ENCODE results near the gene AXIN1.
A peak's percentile ranks its signal among the peaks of the same experiment; 100 is the strongest.

AXIN1 gene

DNA sequence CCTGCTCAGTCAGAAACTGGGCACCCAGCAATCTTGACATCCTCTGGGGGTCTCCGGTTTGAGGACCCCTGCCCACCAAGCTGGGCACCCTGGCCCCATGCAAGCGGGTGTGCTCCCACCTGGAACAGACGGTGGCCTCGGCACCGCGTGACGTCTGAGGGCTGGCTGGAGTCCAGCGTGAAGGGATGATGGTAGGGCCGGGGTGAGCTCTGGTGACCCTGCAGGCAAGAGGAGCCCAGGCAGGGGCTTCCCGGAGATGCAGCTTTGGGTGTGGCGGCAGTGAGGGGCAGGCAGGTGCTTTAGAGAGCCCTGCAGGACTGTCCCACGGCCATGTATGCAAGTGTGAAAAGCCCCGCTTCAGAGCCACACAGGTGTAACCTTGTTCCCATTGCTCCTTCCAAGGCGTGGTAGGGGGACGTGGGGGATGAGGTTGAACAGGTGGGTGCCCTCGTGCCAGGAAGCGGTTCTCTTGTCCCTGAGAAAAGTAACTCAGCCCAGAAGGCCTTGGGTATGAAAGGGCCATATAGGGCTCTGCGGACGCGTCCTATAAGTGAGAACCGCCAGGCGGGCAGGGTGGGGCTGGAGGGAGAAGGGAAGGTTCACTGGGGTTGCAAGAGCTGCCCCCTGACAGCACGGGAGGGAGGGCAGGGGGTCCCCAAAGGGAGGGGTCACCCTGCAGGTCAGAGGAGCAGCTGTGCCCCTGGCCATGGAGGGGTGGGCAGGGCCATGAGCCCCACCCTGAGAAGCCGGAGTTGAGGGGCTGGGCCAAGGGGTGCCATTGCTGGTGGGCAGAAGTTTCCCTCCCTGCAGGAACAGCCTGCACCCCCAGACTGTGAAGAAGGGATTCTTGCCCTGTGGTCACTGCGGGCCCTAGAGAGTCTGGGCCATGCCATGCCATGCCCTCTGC is 86.0 kb downstream of the AXIN1 start:
- H3K4me3 ChIP-seq (ENCODE audit: low read length in 2 of 2) = no peak overlapping the region
- H3K9ac ChIP-seq (ENCODE audit: low read depth in 1 of 2, low read length in 2 of 2) = no peak overlapping the region
- H3K4me1 ChIP-seq (ENCODE audit: control insufficient read depth in 2 of 2, insufficient read depth in 2 of 2, low read length in 2 of 2) = peaks cover 10 to 35% of the 10 kb centered on the region in 2 donors
- H3K27ac ChIP-seq (ENCODE audit: low read depth in 2 of 2, low read length in 2 of 2) = peak overlapping the region in 1 of 2 donors; percentile 29
- H3K27me3 ChIP-seq (ENCODE audit: control insufficient read depth in 2 of 2, insufficient read depth in 2 of 2, low read length in 2 of 2) = no peaks in the 10 kb centered on the region
- no peaks in the 10 kb centered on the region for H3K9me3 ChIP-seq (ENCODE audit: control insufficient read depth in 2 of 2, low read length in 2 of 2)
- H3K36me3 ChIP-seq (ENCODE audit: control insufficient read depth in 2 of 2, insufficient read depth in 2 of 2, low read length in 2 of 2) = peaks cover 20 to 28% of the 10 kb centered on the region in 2 donors

DNA sequence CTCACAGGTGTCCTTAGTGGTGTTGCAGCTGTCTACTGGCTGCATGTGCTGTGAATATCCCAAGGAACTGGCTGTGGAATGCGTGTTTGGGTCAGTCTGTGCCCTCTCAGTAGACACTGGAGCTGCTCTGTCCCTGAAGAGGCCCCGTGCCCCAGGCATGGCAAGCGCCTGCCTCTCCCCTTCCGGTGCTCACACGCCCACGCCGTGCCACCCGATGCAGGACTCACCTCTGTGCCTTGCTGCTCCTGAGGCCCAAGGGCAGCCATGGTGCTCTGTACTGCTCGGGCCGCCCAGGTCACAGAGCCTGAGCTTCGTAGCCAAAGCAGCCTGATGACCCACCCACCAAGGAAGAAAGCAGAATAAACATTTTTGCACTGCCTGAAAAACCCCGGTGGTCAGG is 86.8 kb downstream of the AXIN1 start:
- Histone ChIP-seq H3K36me3 (ENCODE audit: control insufficient read depth in 2 of 2, insufficient read depth in 2 of 2, low read length in 2 of 2) (peaks cover 23 to 36% of the 10 kb centered on the region in 2 donors), H3K4me1 (ENCODE audit: control insufficient read depth in 2 of 2, insufficient read depth in 2 of 2, low read length in 2 of 2) (peaks cover 10 to 35% of the 10 kb centered on the region in 2 donors), H3K27ac (ENCODE audit: low read depth in 2 of 2, low read length in 2 of 2) (peak overlapping the region; percentile 9 to 29), H3K27me3 (ENCODE audit: control insufficient read depth in 2 of 2, insufficient read depth in 2 of 2, low read length in 2 of 2) (no peaks in the 10 kb centered on the region), H3K4me3 (ENCODE audit: low read length in 2 of 2) (no peak overlapping the region), H3K9me3 (ENCODE audit: control insufficient read depth in 2 of 2, low read length in 2 of 2) (no peaks in the 10 kb centered on the region), H3K9ac (ENCODE audit: low read depth in 1 of 2, low read length in 2 of 2) (no peak overlapping the region)

DNA sequence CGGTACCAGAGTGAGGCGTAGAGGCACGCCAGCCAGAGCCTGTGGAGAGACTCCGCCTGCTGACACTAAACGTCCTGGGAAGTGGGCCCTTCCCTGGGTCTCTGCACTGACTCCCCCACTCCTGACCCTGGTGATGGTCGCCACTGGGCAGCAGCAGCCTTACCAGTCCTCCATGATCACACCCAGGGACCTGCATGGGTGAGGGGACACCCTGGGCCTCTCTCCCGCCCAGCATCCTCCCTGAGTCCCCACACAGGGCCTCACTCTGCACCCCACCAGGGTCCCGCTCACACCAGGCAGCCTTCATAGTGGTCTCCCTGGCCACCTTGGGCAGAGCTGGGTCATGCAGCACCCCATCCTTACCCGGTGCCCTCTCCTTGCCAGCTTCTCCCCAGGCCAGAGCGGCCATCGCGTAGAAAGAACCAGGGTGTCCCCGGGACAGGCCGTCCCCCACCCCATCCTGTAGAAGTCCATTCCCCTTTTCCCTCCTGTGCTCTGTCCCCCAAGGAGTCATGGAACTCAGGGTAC is 87.5 kb downstream of the AXIN1 start:
- Histone ChIP-seq H3K4me1 (ENCODE audit: control insufficient read depth in 2 of 2, insufficient read depth in 2 of 2, low read length in 2 of 2) (peaks cover 10 to 35% of the 10 kb centered on the region in 2 donors), H3K27ac (ENCODE audit: low read depth in 2 of 2, low read length in 2 of 2) (no peak overlapping the region), H3K27me3 (ENCODE audit: control insufficient read depth in 2 of 2, insufficient read depth in 2 of 2, low read length in 2 of 2) (no peaks in the 10 kb centered on the region), H3K4me3 (ENCODE audit: low read length in 2 of 2) (no peak overlapping the region), H3K9ac (ENCODE audit: low read depth in 1 of 2, low read length in 2 of 2) (no peak overlapping the region), H3K36me3 (ENCODE audit: control insufficient read depth in 2 of 2, insufficient read depth in 2 of 2, low read length in 2 of 2) (peaks cover 30 to 42% of the 10 kb centered on the region in 2 donors), H3K9me3 (ENCODE audit: control insufficient read depth in 2 of 2, low read length in 2 of 2) (no peaks in the 10 kb centered on the region)

DNA sequence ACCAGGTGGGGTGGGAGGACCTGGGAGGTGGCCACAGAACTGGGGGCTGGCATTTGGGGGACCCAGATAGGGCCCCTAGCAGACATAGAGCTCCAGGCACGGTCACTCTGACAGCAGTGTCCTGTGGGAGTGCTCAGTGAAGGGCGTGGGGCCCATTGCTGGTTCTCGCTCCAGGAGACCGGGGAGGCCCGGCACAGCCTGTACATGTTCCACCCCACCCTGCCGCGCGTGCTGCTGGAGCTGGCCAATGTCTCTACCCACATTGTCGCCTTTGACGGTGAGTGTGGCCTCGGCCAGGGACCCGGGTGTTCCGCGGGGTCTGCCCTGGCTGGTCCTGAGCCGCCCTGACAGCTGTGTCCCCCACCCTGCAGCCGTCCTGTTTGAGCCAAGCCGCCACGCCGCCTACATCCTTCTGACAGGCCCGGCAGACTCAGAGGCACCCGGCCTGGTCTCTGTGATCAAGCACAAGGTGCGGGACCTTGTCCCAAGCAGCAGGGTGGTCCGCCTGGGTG is 88.0 kb downstream of the AXIN1 start:
- Histone ChIP-seq H3K4me3 (ENCODE audit: low read length in 2 of 2) (no peak overlapping the region), H3K27me3 (ENCODE audit: control insufficient read depth in 2 of 2, insufficient read depth in 2 of 2, low read length in 2 of 2) (no peaks in the 10 kb centered on the region), H3K27ac (ENCODE audit: low read depth in 2 of 2, low read length in 2 of 2) (no peak overlapping the region), H3K4me1 (ENCODE audit: control insufficient read depth in 2 of 2, insufficient read depth in 2 of 2, low read length in 2 of 2) (peaks cover 10 to 35% of the 10 kb centered on the region in 2 donors), H3K9me3 (ENCODE audit: control insufficient read depth in 2 of 2, low read length in 2 of 2) (no peaks in the 10 kb centered on the region), H3K9ac (ENCODE audit: low read depth in 1 of 2, low read length in 2 of 2) (no peak overlapping the region), H3K36me3 (ENCODE audit: control insufficient read depth in 2 of 2, insufficient read depth in 2 of 2, low read length in 2 of 2) (peaks cover 34 to 48% of the 10 kb centered on the region in 2 donors)

DNA sequence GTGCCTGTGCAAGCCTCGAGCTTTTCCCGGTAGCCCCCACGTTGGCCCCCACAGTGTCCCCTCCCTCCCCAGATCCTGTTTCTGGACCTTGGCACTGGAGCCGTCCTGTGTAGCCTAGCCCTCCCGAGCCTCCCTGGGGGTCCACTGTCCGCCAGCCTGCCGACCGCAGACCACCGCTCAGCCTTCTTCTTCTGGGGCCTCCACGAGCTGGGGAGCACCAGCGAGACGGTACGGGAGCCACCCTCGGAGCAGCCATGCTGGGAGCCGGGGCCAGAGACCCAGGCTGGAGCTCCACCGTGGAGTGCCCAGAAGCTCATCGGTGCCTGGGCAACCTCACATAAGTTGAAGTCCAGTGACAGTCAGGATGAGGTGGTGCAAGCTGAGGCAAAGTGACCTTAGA is 88.6 kb downstream of the AXIN1 start:
- no peaks in the 10 kb centered on the region for H3K9me3 ChIP-seq (ENCODE audit: control insufficient read depth in 2 of 2, low read length in 2 of 2)
- no peak overlapping the region for H3K27ac ChIP-seq (ENCODE audit: low read depth in 2 of 2, low read length in 2 of 2)
- no peak overlapping the region for H3K9ac ChIP-seq (ENCODE audit: low read depth in 1 of 2, low read length in 2 of 2)
- H3K4me3 ChIP-seq (ENCODE audit: low read length in 2 of 2) = no peak overlapping the region
- peaks cover 10 to 33% of the 10 kb centered on the region in 2 donors for H3K4me1 ChIP-seq (ENCODE audit: control insufficient read depth in 2 of 2, insufficient read depth in 2 of 2, low read length in 2 of 2)
- H3K27me3 ChIP-seq (ENCODE audit: control insufficient read depth in 2 of 2, insufficient read depth in 2 of 2, low read length in 2 of 2) = no peaks in the 10 kb centered on the region
- peaks cover 38 to 54% of the 10 kb centered on the region in 2 donors for H3K36me3 ChIP-seq (ENCODE audit: control insufficient read depth in 2 of 2, insufficient read depth in 2 of 2, low read length in 2 of 2)

DNA sequence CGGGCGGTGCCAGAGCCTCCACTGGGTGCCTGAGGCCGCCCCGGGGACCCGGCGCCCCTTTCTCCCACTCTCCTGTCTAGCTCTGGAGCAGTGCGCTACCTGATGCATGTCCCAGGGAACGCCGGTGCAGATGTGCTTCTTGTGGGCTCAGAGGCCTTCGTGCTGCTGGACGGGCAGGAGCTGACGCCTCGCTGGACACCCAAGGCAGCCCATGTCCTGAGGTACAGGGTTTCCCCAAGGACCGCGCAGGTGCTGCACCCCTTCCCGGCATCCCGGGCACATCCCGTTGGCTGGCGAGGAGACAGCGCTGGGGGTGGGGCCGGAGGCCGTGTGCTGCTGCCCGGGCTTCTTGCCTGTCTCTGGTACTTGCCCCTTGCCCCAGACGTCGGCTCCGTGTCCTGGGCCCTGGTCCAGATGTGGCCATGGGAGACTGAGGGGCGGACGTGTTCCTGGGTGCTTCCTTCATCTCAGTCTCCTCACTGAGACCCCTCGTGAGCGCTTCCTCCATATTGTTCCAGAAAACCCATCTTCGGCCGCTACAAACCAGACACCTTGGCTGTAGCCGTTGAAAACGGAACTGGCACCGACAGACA is 89.2 kb downstream of the AXIN1 start:
- H3K36me3 ChIP-seq (ENCODE audit: control insufficient read depth in 2 of 2, insufficient read depth in 2 of 2, low read length in 2 of 2) = peaks cover 38 to 54% of the 10 kb centered on the region in 2 donors
- no peaks in the 10 kb centered on the region for H3K9me3 ChIP-seq (ENCODE audit: control insufficient read depth in 2 of 2, low read length in 2 of 2)
- peaks cover 5 to 26% of the 10 kb centered on the region in 2 donors for H3K4me1 ChIP-seq (ENCODE audit: control insufficient read depth in 2 of 2, insufficient read depth in 2 of 2, low read length in 2 of 2)

DNA sequence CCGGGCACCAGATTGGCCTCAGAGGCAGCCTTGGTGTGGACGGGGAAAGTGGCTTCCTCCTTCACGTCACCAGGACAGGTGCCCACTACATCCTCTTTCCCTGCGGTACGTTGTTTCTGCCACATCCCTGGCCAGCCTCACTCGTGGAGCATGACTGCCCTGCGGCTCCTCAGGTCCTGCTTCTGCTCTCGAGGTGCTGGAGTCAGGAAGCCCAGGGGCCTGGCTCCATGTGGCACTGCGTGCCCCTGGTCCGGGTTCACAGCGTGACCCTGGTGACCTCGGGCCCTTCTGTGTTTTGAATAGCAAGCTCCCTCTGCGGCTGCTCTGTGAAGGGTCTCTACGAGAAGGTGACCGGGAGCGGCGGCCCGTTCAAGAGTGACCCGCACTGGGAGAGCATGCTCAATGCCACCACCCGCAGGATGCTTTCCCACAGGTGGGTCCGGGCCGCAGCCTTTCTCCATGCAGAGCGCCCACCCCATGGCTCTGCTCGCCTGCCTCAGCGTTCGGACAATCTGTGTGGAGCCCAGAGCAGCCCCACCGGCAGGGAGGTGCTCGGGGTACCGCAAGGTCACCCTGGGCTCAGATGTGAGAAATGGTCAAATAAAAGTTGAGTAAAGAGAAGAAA is 90.3 kb downstream of the AXIN1 start:
- H3K36me3 ChIP-seq (ENCODE audit: control insufficient read depth in 2 of 2, insufficient read depth in 2 of 2, low read length in 2 of 2) = peaks cover 38 to 57% of the 10 kb centered on the region in 2 donors

More for the DNA sequence above, 89.2 kb downstream of the AXIN1 start:
- H3K27ac ChIP-seq (ENCODE audit: low read depth in 2 of 2, low read length in 2 of 2) = no peak overlapping the region
- no peaks in the 10 kb centered on the region for H3K27me3 ChIP-seq (ENCODE audit: control insufficient read depth in 2 of 2, insufficient read depth in 2 of 2, low read length in 2 of 2)
- H3K9ac ChIP-seq (ENCODE audit: low read depth in 1 of 2, low read length in 2 of 2) = no peak overlapping the region
- H3K4me3 ChIP-seq (ENCODE audit: low read length in 2 of 2) = no peak overlapping the region

DNA sequence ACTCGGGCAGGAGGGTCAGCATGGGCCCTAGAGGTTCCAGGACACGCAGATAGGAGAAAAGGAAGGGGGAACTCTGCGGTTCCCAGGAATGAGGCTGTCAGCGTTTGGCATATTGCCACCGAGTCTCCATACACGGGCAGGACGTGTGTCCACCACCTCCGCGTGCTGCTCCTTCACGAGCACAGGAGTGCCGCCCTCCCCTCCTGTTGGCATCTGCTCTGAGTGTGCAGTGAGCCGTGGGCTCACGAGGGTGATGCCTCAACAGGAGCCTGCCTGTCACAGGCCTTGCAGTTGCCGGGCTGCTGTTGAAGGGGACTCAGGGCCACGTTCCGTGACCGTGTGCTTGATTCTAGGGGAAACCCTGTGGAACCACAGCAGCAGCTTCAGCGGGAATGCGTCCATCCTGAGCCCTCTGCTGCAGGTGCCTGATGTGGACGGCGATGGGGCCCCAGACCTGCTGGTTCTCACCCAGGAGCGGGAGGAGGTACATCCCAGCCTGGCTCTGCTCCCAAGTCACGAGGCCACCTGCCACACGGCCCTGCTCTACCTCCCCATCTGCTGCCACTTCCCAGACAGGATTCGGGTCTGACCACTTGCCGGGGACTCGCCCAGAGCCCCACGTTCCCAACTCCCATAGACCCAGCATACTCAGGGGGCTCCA is 91.4 kb downstream of the AXIN1 start:
- Histone ChIP-seq H3K36me3 (ENCODE audit: control insufficient read depth in 2 of 2, insufficient read depth in 2 of 2, low read length in 2 of 2) (peaks cover 38 to 58% of the 10 kb centered on the region in 2 donors), H3K27me3 (ENCODE audit: control insufficient read depth in 2 of 2, insufficient read depth in 2 of 2, low read length in 2 of 2) (no peaks in the 10 kb centered on the region), H3K27ac (ENCODE audit: low read depth in 2 of 2, low read length in 2 of 2) (no peak overlapping the region), H3K9ac (ENCODE audit: low read depth in 1 of 2, low read length in 2 of 2) (no peak overlapping the region), H3K4me3 (ENCODE audit: low read length in 2 of 2) (no peak overlapping the region), H3K9me3 (ENCODE audit: control insufficient read depth in 2 of 2, low read length in 2 of 2) (no peaks in the 10 kb centered on the region), H3K4me1 (ENCODE audit: control insufficient read depth in 2 of 2, insufficient read depth in 2 of 2, low read length in 2 of 2) (peaks cover 0 to 12% of the 10 kb centered on the region in 2 donors)

More for the DNA sequence above, 90.3 kb downstream of the AXIN1 start:
- H3K27ac ChIP-seq (ENCODE audit: low read depth in 2 of 2, low read length in 2 of 2) = no peak overlapping the region
- no peaks in the 10 kb centered on the region for H3K9me3 ChIP-seq (ENCODE audit: control insufficient read depth in 2 of 2, low read length in 2 of 2)
- H3K4me1 ChIP-seq (ENCODE audit: control insufficient read depth in 2 of 2, insufficient read depth in 2 of 2, low read length in 2 of 2) = peaks cover 0 to 17% of the 10 kb centered on the region in 2 donors
- no peaks in the 10 kb centered on the region for H3K27me3 ChIP-seq (ENCODE audit: control insufficient read depth in 2 of 2, insufficient read depth in 2 of 2, low read length in 2 of 2)
- no peak overlapping the region for H3K4me3 ChIP-seq (ENCODE audit: low read length in 2 of 2)
- no peak overlapping the region for H3K9ac ChIP-seq (ENCODE audit: low read depth in 1 of 2, low read length in 2 of 2)

DNA sequence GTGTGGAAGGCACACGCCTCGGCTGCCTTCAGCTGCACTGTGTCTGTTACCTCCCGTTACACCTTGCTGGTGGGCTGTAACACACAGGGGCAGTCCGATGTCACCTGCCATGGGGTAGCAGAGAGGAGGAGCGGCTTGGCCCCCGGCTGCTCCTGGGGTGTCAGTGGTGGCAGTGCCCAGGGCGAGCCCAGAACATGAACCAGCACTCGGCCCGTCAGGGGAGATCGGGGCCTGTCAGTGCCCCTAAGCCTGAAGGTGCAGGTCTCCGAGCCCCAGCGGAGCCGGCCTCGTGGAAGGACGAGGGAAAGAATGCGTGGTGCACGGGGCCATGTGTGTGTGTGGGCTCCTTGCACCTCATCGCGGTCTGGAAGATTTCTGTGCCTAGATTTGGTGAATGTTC is 92.2 kb downstream of the AXIN1 start:
- Histone ChIP-seq H3K9me3 (ENCODE audit: control insufficient read depth in 2 of 2, low read length in 2 of 2) (no peaks in the 10 kb centered on the region), H3K27me3 (ENCODE audit: control insufficient read depth in 2 of 2, insufficient read depth in 2 of 2, low read length in 2 of 2) (no peaks in the 10 kb centered on the region), H3K27ac (ENCODE audit: low read depth in 2 of 2, low read length in 2 of 2) (no peak overlapping the region), H3K36me3 (ENCODE audit: control insufficient read depth in 2 of 2, insufficient read depth in 2 of 2, low read length in 2 of 2) (peaks cover 38 to 59% of the 10 kb centered on the region in 2 donors), H3K4me3 (ENCODE audit: low read length in 2 of 2) (no peak overlapping the region), H3K9ac (ENCODE audit: low read depth in 1 of 2, low read length in 2 of 2) (no peak overlapping the region), H3K4me1 (ENCODE audit: control insufficient read depth in 2 of 2, insufficient read depth in 2 of 2, low read length in 2 of 2) (peaks cover 0 to 3% of the 10 kb centered on the region in 2 donors)
